Stimulated activated CD4-positive, alpha-beta T cell treated with anti-CD3 and anti-CD28 coated beads, Interleukin-2, amount 100 ng/mL, for 48 hours (primary cell): ENCODE data around the gene EDC3.

Experiments used
- DNase-seq, 2 donors: peaks; one replicate each; pipeline ENCODE4 v3.0.0-alpha.2; 2020

EDC3 gene

DNA sequence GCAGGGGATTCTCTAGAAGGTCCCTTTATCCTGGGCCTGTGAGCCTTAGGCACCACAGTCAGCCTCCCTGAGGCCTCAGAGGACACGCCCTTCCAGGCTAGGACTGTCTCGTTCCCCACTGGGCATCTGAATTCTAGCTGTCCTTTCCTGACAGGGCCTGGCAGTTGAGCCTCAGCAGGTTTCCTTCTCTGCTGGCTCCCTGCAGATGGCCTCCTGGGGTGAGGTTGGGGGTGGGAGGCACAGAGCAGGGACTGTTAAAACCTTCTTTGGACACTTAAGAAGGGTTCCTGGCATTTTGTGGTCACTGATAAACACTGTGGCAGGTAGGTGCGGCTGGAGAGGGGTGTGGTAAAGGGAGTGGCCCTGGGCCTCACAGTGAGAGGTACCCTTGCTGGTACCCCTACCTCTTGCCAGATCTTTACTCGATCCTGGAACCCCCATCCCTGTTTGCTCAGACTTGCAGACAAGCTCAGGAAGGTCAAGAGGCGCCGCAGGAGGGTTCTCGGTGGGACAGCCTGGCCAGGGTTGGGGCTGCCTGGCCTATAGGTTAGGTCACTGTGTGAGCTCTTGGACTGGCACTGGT, 71.7 kb downstream of the EDC3 start:
- no peak for DNase-seq

DNA sequence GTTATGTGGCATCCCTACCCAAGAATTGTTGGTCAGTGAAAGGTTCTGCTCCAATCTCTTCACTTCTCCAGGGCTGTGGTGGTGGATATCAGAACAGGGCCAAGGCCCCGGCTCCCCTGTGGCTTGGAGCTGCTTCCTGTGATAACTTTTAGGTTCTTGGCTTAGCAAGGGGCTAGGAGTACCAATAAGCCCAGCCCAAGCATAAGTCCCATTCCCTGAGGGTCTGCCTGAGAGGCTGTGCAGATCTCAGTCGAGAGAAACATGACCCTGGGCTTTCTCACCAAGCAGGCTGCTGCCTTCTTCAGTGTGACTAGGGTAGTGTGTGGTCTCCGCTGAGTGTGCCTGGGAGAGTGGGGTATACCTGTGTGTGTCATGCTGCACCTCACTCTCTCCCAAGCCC, 73.1 kb downstream of the EDC3 start:
- no peak for DNase-seq

DNA sequence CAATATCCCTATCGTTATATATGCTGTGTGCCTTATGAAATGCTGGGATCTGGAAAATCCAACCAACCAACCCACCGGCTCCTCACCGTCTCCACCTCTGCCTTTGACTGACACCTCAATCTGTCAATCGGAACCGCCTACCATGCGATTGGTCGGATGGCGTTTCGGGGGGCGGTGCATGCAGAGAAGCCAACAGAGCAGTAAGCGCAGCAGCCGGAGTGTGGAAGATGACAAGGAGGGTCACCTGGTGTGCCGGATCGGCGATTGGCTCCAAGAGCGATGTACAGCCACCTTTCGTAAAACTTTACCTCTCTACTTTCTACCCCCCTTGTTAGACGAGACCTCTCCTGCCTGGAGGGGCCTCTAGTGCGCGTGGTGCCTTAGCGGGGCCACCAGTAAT, 73.9 kb downstream of the EDC3 start:
- DNase-seq = no peak

DNA sequence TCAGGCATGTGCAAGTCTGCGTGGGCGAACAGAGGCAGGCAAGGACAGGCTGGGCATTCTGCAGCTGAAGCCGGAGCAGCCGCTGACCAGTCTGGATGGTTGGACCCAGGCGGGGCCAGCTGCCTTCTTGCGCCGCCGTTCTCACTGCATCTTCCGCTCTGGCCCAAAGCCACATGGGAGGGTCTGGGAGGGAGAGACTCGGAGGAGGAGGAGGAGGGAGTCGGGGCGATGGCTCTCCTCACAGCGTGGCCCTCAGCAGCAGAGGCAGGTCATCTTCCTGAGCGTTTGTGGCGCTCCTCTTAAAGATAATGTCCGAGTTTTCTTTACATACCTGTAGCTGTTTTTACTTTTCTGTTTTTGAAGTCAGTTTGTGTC, 74.3 kb downstream of the EDC3 start:
- DNase-seq = no peak

DNA sequence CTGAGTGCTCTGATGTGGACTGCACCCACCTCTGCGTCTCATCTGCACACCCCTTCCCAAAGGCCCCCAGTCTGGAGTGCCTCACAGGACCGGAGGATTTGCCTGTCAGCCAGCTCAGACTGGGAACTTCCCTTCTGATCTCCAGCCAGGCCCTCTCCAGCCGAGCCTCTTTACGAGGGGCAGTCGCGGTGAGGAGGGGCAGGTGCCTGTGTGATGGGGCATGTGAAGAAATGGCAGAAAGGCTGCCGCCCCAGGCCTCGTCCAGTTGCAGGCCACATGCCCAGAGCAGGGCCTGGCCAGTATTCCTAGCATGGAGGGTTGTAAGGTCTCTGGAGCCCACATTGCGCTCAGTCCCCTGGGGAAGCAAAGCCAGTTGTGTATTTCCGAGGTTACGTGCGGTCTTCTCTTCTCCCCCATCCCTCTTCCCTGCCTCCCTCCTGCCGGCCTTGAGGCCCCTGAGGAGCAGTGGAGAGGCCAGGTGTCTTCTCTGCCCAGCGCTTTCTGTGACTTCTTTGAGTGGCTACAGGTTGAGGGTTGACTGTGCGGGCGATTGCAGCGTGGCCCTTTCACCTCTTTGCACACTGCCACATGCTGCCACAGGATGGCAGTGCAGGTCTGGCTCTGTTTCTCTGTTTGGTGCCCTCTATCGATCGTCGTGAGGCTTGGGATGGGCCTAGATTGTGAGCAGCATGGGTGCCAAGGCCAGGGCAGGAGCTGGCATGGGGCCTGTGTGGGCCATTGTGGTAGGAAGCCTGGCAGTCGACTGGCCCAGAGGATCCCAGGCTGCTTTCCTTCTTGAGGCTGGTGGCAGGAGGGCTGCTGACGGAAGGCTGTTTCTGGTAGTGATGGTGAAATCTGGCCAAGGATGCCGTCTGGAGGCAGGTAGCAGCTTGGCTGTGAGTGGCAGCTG, 74.9 kb downstream of the EDC3 start:
- peak; percentile 66 to 72 for DNase-seq

DNA sequence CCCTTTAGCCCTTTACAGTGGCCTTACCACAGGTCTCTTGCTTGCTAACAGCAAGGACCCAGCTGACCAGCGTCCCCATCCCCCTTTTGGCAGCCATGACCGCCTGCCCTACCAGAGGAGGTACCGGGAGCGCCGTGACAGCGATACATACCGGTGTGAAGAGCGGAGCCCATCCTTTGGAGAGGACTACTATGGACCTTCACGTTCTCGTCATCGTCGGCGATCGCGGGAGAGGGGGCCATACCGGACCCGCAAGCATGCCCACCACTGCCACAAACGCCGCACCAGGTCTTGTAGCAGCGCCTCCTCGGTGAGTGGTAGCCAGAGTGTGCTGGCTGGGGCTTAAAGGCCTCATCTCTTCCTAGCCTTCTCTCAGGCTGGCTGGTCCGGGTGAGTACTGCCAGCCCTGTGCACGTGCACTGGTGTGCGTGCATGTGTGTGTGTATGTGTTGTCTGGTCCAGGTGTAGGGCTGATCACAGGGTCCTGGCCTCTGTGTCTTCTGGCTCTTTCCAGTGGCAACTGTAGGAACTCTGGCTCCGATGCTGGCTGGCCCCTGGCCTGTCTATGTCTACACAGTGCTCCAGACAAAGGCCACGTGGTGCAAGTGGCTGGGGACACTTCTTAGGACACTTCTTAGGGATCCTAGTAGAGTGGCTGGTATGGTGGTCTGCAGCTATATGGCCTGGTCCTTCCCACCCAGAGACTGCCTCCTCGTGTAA, 75.7 kb downstream of the EDC3 start:
- no peak for DNase-seq

DNA sequence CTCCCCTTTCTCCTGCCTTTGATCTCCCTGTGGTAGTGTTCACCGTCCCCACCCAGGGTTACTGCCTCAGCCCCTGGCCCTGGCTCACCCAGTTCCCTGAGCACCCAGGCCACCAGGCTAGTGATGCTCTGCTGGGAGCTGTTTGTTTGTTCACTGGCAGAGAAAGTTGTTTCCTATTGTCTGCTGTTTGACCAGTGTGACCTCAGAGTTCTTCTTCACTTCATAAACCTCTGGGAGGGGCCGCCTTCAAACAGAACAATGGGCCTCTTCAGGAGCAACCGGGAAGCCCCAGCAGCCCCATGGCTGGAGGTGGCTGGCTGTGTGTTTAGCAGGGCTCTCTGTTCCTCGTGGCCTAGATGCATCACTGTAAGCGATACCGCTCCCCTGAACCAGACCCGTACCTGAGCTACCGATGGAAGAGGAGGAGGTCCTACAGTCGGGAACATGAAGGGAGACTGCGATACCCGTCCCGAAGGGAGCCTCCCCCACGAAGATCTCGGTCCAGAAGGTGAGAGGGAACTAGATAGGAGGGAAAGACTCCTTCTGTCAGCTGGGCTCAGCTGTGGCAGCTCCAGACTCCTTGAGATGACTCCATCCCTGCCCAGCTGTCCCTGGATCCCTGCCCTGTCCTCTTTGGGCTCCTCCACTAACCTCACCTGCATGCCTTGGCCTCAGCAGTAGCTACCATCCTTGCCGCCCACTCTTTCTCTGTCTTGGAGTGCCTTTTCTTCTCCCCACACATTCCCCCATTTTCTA, 76.8 kb downstream of the EDC3 start:
- DNase-seq = no peak

DNA sequence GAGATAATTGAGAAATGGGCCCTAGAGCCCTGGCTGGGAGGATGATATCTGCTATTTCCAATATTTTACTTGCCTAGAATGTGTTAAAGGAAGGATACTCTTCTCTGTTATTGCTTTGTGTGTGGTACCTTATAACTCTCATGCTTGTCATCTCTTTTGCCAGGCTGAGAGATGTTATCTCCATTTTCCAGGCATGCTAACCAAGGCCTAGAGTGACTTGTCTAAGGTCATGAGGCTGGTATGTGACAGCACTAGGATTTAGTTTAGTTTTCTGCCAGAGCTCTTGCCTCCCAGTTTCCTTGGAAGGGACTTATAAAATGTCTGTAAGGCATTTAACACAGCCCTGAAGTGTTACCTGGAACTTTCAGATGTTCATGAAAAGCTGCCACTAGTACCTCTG, 78.8 kb downstream of the EDC3 start:
- no peak for DNase-seq

DNA sequence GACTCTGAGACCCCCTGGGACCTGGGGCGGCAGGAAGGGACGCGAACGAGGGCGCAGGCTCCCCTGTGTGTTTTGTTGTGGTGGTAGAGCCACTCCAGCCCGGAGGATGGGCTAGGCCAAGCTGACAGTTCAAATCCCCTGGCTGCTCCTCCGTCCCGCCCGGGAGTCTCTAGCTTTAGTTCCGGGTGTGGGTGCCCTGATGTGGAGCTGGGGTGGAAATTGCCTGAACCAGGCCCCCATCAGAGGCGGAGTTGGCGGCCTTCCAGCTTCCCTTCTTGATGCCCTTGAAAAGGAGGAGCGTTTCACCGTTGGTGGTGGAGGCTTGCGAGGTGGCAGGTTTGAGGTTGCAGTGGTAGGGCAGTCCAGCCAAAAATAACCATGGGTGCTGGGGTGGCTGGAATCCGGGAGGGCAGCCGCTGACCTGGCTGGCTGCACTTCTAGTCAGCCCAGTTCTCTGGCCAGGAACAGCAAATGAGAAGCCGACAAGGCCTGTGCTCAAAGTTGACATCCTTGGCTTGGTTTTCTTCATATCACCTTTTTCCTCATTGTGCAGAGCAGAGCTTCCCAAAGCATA, 79.4 kb downstream of the EDC3 start:
- peak; percentile 52 to 55 for DNase-seq

DNA sequence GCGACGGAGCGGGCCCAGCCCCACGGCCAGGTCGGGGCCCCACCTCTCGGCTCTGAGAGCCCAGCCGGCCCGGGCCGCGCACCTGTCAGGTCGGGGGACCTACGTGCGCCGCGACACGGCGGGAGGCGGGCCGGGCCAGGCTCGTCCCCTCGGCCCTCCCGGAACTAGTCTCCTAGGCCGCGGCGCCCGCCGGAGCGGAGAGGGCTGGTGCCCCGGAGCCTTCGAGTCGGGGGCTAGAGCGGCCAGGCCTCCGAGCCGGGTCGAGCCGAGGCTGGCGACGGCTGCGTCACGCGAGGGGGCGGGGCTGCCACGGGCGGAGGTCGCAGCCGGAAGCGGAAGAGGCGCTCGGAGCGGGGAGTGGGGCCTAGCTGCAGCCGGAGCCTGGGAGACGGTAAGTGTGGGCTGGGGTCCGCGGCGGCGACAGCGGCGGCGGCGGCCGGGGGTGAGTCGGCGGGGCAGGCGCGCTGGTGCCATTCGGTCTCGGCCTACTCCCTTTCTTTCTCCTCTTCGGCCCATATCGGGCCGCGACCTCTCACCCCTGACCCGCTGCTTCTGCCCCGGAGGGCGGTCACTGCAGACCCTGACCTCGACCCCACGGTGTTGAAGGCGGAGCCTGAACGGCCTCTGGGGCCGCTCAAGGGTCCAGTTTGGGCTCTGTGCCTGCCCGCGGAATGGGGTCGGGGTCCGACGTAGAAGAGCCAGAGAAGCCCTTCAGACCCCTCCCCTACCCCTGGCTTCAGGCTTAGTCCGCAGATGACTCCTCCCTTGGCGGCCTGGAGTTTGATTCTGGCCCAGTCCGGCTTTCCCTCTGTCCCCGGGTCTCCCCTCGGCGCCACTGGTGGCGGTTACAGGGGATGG, 80.1 kb downstream of the EDC3 start, which contains the start of gene CLK3:
TSS of gene CLK3 (plus strand) at position 329 of the 858 bp plus-strand sequence. CDS start 3,361 bp downstream, outside the sequence.
- peak; percentile 93 to 99 for DNase-seq

DNA sequence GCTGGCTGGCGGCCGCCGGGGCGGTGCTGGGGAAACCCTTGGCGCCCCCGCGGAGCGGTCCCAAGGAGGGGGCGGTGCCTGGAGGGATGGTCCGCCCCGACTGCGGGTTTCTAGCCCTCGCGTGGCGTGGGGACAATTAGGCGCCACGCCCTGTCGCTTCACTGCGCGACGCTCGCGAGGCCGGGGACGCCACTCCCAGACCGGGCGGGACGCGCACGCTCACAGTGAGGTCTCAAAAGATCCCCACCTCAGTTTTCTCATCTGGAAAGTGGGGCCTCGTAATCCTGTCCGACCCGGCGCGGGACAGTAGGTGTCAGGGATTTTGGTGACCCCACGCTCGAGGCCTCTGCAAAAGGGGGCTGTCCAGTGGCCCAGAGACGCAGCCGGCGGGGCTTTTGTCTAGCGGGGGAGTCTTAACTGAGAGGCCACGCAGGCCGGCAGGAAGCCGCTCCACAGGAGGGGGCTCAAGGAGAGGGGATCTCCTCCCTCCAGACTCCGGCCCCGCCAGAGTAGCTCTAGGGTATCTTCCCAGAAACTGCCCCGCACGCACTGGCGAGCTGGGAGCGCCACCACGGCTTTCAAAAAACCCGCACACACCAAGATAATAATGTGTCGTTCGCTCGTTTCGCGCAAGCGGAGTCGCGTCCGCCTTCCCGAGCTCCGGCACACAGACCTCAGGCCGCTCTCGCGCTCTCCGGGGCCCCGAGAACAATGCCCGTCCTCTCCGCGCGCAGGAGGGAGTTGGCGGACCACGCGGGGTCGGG, 80.9 kb downstream of the EDC3 start:
- DNase-seq = peak; percentile 78 to 81

DNA sequence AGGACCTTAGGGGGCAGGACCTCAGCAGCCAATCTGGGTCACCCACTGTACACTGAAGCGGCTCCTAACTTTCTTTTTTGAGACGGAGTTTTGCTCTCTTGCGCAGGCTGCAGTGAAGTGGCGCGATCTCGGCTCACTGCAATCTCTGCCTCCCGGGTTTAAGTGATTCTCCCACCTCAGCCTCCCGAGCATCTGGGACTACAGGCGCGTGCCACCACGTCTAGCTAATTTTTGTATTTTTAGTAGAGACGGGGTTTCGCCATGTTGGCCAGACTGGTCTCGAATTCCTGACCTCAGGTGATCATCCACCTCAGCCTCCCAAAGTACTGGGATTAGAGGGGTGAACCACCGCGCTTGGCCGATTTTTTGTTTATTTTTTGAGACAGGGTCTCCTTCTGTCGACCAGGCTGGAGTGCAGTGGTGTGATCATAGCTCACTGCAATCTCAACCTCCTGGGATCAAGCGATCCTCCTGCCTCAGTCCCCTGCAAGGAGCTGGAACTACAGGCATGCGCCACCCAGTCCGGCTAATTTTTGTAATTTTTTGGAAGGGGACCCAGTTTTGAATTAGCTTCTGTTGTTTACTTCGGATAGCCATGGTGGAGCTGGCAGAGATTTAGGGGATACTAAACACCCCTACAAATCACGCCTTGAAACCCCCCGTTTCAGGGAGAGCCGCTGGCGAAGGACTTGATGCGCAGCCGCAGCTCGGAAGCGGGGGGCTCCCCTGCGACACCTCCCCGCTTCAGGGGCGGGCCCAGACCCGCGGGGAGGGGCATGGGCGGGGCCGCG, 81.7 kb downstream of the EDC3 start:
- DNase-seq = no peak

DNA sequence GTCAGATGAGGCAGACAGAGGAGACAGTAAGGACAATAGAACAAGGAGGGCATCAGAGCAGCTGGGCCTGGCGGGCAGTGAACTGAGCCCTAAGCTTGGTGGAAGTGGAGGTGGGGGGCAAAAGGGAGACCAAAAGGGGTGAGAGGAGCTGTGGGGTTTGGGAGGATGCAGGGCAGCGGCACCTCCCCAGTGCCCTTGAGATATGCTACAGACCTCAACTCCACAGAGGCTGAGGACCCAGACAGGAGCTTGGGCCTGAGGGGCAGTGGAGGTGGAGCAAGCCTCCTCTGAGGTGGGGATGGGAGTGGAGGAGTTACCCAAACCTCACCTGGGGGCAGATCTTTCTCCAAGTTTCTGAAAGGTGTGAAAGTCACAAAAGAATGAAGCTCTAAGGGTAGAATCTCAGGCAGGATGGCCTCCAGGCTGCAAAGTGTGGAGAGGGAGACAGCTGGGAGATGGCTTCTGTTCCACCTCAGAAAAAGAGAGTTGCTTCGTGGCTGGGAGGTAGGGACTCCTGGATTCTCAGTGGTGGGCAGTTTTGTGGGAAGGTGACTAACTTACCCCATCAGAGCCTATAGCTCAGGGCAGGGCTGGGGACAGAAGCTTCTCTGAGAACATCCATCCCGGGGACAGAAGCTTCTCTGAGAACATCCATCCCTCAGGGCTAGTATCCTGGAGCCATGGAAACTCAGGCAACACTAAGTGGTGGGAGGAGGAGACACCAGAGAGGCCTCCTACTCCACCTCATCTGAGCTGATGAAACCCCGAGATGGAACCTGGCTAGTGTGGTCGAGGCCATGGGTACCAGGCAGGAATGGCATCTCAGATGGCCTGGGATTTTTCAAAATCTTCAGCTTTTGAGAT, 82.5 kb downstream of the EDC3 start:
- no peak for DNase-seq

DNA sequence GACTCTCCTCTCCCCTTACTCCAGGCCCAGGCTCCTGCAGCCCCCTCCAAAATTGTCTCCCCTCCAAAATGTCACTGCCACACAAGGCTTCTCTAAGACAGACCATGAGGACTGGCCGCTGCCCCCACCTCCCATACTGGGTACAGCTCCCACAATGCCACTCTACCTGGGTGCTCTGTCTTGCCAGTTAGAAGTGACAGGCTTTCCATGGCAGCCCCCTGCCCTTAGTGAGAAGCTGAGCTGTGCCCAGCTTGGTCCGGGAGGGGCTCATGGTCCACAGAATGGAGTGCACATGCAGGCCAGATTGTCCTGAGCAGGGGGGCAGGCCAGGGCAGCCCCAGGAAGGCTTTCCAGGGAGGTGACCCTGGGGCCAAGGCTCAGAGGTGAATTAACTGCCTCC, 83.1 kb downstream of the EDC3 start:
- DNase-seq = no peak

DNA sequence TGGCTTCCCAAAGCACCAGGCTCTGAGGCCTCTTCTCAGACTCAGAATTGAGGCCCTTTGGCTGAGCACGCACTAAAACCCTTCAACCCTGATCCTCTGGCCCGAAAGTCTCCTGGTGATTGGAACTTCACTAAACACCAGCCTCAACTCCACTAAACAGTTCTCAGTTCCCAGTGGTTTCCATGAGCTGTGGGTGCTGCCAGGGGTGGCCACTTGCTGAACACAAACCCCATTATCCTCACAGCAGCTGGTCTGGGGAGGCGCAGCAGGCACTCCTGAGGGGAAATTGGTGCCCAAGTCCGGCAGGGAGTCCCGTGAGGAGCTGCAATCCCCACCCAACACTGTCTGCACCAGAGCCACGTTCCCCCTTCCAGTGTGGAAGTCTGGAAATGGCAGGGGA, 84.0 kb downstream of the EDC3 start:
- DNase-seq = no peak

DNA sequence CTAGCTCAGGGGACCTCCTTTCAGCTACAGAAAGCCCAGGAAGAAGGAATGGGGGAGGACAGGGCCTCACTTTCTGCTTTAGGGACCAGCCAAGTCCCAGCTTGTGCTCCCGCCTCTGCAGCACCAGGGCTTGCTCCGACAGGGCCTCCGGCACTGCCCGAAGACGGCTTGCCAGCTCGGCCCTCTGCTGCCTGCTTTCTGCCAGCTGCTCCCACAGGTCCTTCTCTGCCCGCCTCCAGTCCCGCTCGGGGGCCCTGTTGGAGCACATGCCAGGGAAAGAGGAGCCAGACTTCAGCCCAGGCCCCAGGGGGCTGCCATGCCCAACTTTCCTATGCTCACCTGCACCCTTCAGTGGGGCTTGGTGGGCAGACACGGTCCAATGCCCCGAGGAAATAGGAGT, 84.5 kb downstream of the EDC3 start:
- DNase-seq = no peak

DNA sequence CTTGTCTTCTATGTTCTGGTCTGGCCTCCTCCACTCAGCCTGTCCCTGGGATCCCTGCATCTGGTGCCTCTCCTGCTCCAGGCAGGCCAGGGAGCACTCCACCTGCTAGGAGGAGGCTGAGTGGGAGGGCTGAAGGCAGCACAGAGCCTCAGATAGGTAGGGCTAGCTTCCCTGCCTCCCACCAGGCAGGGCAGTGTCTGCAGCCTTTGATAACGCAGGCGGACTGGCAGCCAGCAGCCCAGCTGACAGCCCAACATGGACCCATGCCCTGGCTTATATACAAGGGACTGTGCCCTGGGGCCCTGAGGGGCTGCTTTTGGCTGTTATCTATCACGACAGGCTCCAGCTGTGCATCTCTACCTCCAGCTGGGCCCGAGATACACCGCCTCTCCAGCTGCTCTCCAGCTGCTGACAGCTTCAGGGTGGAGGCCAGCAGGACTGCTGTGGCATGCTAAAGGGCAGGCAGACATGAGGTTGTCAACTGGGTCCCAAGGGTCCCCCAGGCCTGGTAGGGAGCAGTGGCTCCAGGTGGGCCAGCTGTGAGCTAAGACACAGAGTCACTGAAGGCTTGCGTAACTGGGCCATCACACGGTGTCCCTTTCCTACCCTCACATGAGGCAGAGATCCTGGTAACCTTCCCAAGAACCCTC, 85.4 kb downstream of the EDC3 start:
- no peak for DNase-seq

DNA sequence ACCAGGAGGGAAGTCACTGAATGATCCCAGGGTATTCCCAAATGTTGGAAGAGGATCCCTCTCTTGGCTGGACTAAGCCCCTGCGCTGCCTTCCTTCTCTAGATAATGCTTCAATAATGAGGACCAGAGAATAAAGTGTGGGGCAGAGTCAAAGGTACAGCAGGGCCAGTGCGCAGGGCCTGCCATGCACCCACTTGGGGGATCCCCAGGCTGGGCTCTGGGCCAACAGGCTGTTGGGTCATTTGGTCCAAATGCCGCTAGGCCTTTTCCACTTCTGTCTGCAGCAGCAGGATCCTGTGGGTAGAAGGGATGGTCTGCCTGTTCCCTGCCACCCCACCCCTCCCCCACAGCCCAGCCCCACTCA, 85.9 kb downstream of the EDC3 start:
- no peak for DNase-seq

DNA sequence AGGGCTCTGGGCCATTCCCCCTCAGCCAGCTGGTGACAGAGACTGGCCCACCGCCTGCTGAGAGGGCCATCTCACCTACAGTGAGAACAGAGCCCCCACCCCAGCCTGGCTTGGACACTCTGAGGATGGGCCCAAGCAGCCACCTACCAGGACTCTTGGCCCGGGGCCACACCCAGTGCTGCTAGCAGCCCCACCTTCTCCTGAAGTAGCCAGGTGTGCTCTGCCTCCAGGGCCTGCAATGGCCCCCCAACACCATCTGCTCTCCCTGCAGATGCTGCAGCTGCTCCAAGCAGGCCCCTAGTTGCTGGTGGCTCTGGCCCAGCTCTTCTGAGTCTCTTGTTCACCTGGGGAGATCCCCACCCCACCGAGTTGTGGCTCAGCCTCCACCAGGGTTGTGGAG, 87.0 kb downstream of the EDC3 start:
- DNase-seq = no peak
